ENCODE results near the gene PKD2. TPM values are rescaled to one million over a fixed set of nuclear protein-coding genes. Genes with fewer than 3 reads are reported as not detected.
"Not testable (repeated sequence)": the region's sequence is repeated elsewhere in the genome, so short reads cannot be mapped to it uniquely, and the experiment has no call there.

PKD2 gene
- total RNA-seq, 1 donor from 2014 or later, result 12.4 TPM

GRCh38 chr4:88110826-88111225 is 103.4 kb downstream of the PKD2 start:
- TF ChIP-seq CTCF (IDR thresholded peaks at IDR 0.05; ENCODE audit: insufficient read depth, low read length, severe bottlenecking), result no peak
- Histone ChIP-seq H3K36me3 (ENCODE audit: control insufficient read depth, insufficient read depth, low read length) (no peaks in the 10 kb centered on the region), H3K4me3 (ENCODE audit: low read depth, low read length) (no peak overlapping the region), H3K27me3 (ENCODE audit: control insufficient read depth, insufficient read depth, low read length) (no peaks in the 10 kb centered on the region)
- DNase-seq (ENCODE audit: low read depth) (peak; percentile 8), FAIRE-seq (no peak)

- no peak for TF ChIP-seq CTCF (IDR thresholded peaks at IDR 0.05; ENCODE audit: insufficient read depth, low read length, severe bottlenecking)
- no peaks in the 10 kb centered on the region for H3K27me3 ChIP-seq (ENCODE audit: control insufficient read depth, insufficient read depth, low read length)
- FAIRE-seq (peak; percentile 83), DNase-seq (ENCODE audit: low read depth) (no peak)
- no peak overlapping the region for H3K4me3 ChIP-seq (ENCODE audit: low read depth, low read length)
- H3K36me3 ChIP-seq (ENCODE audit: control insufficient read depth, insufficient read depth, low read length), result no peaks in the 10 kb centered on the region
These were observed 105.4 kb downstream of the PKD2 start for GRCh38 chr4:88112856-88113255.

DNA sequence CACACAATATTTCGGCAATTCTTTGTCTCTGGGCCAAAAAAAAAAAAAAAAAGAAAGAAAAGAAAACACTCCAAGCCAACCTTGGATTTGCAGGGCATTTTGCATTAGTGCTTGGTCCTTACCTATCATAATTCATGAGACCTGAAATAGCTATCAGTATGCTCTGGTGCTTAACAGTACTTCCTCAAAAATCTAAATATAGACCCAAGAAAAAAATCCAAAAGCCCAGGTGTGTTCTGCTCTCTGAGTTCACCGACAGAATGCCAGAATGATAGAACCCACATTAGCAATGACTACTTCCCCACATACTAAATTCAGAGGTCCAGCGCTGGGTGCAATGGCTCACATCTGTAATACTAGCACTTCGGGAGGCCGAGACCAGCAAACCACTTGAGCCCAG is 108.2 kb downstream of the PKD2 start:
- TF ChIP-seq CTCF (IDR thresholded peaks at IDR 0.05; ENCODE audit: insufficient read depth, low read length, severe bottlenecking), result no peak
- Histone ChIP-seq H3K27me3 (ENCODE audit: control insufficient read depth, insufficient read depth, low read length) (no peaks in the 10 kb centered on the region), H3K4me3 (ENCODE audit: low read depth, low read length) (no peak overlapping the region), H3K36me3 (ENCODE audit: control insufficient read depth, insufficient read depth, low read length) (no peaks in the 10 kb centered on the region)
- DNase-seq (ENCODE audit: low read depth) (no peak), FAIRE-seq (no peak)

DNA sequence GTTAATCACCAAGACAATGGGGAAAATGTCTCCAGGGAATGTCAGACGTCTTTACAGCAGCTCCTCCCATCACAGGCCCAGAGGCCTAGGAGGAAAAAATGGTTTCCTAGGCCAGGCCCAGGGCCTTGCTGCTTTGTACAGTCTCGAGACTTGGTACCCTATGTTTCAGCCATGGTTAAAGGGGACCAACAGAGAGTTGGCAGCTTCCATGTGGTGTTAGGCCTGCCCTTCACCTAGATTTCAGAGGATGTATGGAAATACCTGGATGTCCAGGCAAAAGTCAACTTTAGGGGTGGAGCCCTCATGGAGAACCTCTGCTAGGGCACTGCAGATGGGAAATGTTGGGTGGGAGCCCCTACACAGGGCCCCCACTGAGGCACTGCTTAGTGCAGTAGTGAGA is 112.5 kb downstream of the PKD2 start:
- Histone ChIP-seq H3K27me3 (ENCODE audit: control insufficient read depth, insufficient read depth, low read length) (no peaks in the 10 kb centered on the region), H3K4me3 (ENCODE audit: low read depth, low read length) (no peak overlapping the region), H3K36me3 (ENCODE audit: control insufficient read depth, insufficient read depth, low read length) (no peaks in the 10 kb centered on the region)
- FAIRE-seq (no peak), DNase-seq (ENCODE audit: low read depth) (no peak)
- no peak for TF ChIP-seq CTCF (IDR thresholded peaks at IDR 0.05; ENCODE audit: insufficient read depth, low read length, severe bottlenecking)

GRCh38 chr4:88122260-88122659 is 114.8 kb downstream of the PKD2 start:
- H3K27me3 ChIP-seq (ENCODE audit: control insufficient read depth, insufficient read depth, low read length); H3K36me3 ChIP-seq (ENCODE audit: control insufficient read depth, insufficient read depth, low read length); H3K4me3 ChIP-seq (ENCODE audit: low read depth, low read length); DNase-seq (ENCODE audit: low read depth); FAIRE-seq: not testable (repeated sequence)

Other genes with a start within 250 kb of the PKD2 start
- not detected in 2 replicates for gene IBSP, start 208.1 kb upstream of the PKD2 start, total RNA-seq
- gene MEPE, start 174.7 kb upstream of the PKD2 start, total RNA-seq, result not detected in 2 replicates
- not detected in 2 replicates for gene SPP1, start 31.9 kb upstream of the PKD2 start, total RNA-seq
- gene ABCG2, start 151.0 kb downstream of the PKD2 start, total RNA-seq, result under 0.01 and 0.38 TPM in 2 replicates

Data from bronchial epithelial cell (primary cell).